Gastrocnemius medialis (tissue), 4 donors: Measurements from ENCODE around the gene IQSEC1. TPM values are rescaled to one million over a fixed set of nuclear protein-coding genes. Genes with fewer than 3 reads are reported as not detected.

Experiments
- ATAC-seq, 2 donors: fragments of 150-250 bp; one replicate each; pipeline ENCODE4 v1.9.1; 2016
- DNase-seq, 2 donors: peaks; one replicate each; pipeline ENCODE4 v3.0.0-alpha.2; 2019
- H3K27ac ChIP-seq, 4 donors: fragments of 200-600 bp; sonication (generic); 1 replicate in 1 of 4; 2 replicates in 3 of 4; pipeline ENCODE4 v1.5.1; 2016 to 2018; ENCODE audit warnings: mild to moderate bottlenecking in 2 of 4, moderate library complexity in 1 of 4
- H3K27me3 ChIP-seq, 3 donors: fragments of 200-600 bp; sonication (generic) in 2 of 3; 1 replicate in 1 of 3; 2 replicates in 2 of 3; pipeline versions ENCODE4 v1.5.1 to v1.6.0; 2016 to 2019; ENCODE audit warnings: mild to moderate bottlenecking in 1 of 3, moderate library complexity in 1 of 3
- H3K36me3 ChIP-seq, 2 donors: fragments of 200-600 bp; sonication (generic) in 1 of 2; one replicate each; pipeline ENCODE4 v1.5.1; 2017 to 2018
- H3K4me1 ChIP-seq, 2 donors: fragments of 200-600 bp; sonication (generic) in 1 of 2; one replicate each; pipeline ENCODE4 v1.5.1; 2016 to 2017; ENCODE audit warnings: mild to moderate bottlenecking in 2 of 2
- H3K4me3 ChIP-seq, 4 donors: fragments of 200-600 bp; sonication (generic) in 3 of 4; 1 replicate in 1 of 4; 2 replicates in 3 of 4; pipeline ENCODE4 v1.5.1; 2016 to 2019; ENCODE audit warnings: mild to moderate bottlenecking in 2 of 4
- H3K9me3 ChIP-seq, 3 donors: fragments of 200-600 bp; sonication (generic) in 2 of 3; 1 replicate in 1 of 3; 2 replicates in 2 of 3; pipeline ENCODE4 v1.5.1; 2016 to 2019
- CTCF ChIP-seq, 5 experiments: fragments of 450-650 bp in 3 of 5; fragments of 200-600 bp in 2 of 5; sonication (generic) in 2 of 5; IDR thresholded peaks in 4 of 5; conservative IDR thresholded peaks in 1 of 5; 1 replicate in 4 of 5; 2 replicates in 1 of 5; pipeline ENCODE4 v1.5.1; 2016 to 2019; ENCODE audit warnings: antibody characterized with exemption in 5 of 5, mild to moderate bottlenecking in 3 of 5, moderate library complexity in 3 of 5
- POLR2A ChIP-seq, 2 donors: fragments of 450-650 bp; IDR thresholded peaks; one replicate each; pipeline ENCODE4 v1.6.1; 2017; ENCODE audit warnings: antibody characterized with exemption in 2 of 2, mild to moderate bottlenecking in 2 of 2, moderate library complexity in 2 of 2
- in situ Hi-C, 4 donors: fragments of 200-750 bp; cut with MboI; loops; one replicate each; pipeline versions ENCODE4 v1.15.0 to v1.8.0; 2017; ENCODE audit warnings: low sequenced_read_pairs in 4 of 4
- intact Hi-C: fragments of 100-400 bp; cut with DNase I; formaldehyde crosslinking; loops from one replicate; pipeline ENCODE4 v1.15.1; 2023; ENCODE audit warnings: low total_unique reads
- total RNA-seq, 4 donors: library from RNA; depleted of rRNA; stranded (reverse); fragments of >200 nt; gene quantifications; one replicate each; pipeline versions ENCODE4 v1.1.0 to v1.2.3, GENCODE V29; 2016

IQSEC1 gene
- total RNA-seq, 4 donors from 2014 or later: 15.2 to 31.3 (median 28.0) TPM

- ATAC-seq (no peak), DNase-seq (no peak)
- no peak overlapping the region for H3K27ac ChIP-seq
- peaks cover 4 to 17% of the 10 kb centered on the region in 2 donors for H3K4me1 ChIP-seq
- in situ Hi-C loops: no loop called here
- no peaks in the 10 kb centered on the region for H3K9me3 ChIP-seq
- TF ChIP-seq CTCF (IDR thresholded peaks at IDR 0.05 in 4 of 5, conservative IDR thresholded peaks at IDR 0.05 in 1 of 5) (no peak), POLR2A (IDR thresholded peaks at IDR 0.05) (no peak)
- peaks cover 0 to 46% of the 10 kb centered on the region in 2 donors for H3K36me3 ChIP-seq
- intact Hi-C loops: no loop called here
- no peak overlapping the region for H3K4me3 ChIP-seq
- H3K27me3 ChIP-seq: no peaks in the 10 kb centered on the region
Measured at GRCh38 chr3:12910356-12911099, 162.7 kb downstream of the IQSEC1 start.

GRCh38 chr3:12909710-12910109, 163.5 kb downstream of the IQSEC1 start:
- Histone ChIP-seq H3K27me3 (no peaks in the 10 kb centered on the region), H3K4me1 (peaks cover 10 to 26% of the 10 kb centered on the region in 2 donors), H3K36me3 (peaks cover 0 to 46% of the 10 kb centered on the region in 2 donors), H3K9me3 (no peaks in the 10 kb centered on the region), H3K27ac (no peak overlapping the region), H3K4me3 (no peak overlapping the region)
- intact Hi-C loops (no loop called here), in situ Hi-C loops (no loop called here)
- ATAC-seq (no peak), DNase-seq (no peak)
- no peak for TF ChIP-seq CTCF (IDR thresholded peaks at IDR 0.05 in 4 of 5, conservative IDR thresholded peaks at IDR 0.05 in 1 of 5)
- no peak for TF ChIP-seq POLR2A (IDR thresholded peaks at IDR 0.05)

DNA sequence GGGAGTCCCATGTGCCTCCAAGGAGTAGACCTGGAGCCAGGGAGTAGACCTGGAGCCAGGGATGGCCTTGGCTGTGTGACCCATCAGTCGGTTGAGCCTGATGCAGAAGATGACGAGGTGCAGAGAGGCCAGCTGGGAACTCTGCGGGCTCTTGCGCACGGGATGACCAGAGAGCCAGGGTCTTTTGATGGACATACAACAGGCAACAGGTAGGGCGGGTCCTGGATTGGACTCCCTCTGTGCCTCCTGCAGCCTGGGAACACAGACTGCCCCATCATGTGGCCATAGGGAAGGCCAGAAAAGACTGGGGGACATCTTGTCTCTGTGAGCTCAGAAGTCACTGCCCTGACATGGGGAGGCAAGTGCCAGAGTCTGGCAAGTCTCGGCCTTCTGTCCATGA, 164.4 kb downstream of the IQSEC1 start:
- ATAC-seq (no peak), DNase-seq (no peak)
- in situ Hi-C loops (no loop called here), intact Hi-C loops (no loop called here)
- Histone ChIP-seq H3K36me3 (peaks cover 0 to 46% of the 10 kb centered on the region in 2 donors), H3K4me3 (no peak overlapping the region), H3K9me3 (no peaks in the 10 kb centered on the region), H3K27ac (no peak overlapping the region), H3K4me1 (peaks cover 16 to 32% of the 10 kb centered on the region in 2 donors), H3K27me3 (no peaks in the 10 kb centered on the region)
- no peak for TF ChIP-seq POLR2A (IDR thresholded peaks at IDR 0.05)
- no peak for TF ChIP-seq CTCF (IDR thresholded peaks at IDR 0.05 in 4 of 5, conservative IDR thresholded peaks at IDR 0.05 in 1 of 5)

DNA sequence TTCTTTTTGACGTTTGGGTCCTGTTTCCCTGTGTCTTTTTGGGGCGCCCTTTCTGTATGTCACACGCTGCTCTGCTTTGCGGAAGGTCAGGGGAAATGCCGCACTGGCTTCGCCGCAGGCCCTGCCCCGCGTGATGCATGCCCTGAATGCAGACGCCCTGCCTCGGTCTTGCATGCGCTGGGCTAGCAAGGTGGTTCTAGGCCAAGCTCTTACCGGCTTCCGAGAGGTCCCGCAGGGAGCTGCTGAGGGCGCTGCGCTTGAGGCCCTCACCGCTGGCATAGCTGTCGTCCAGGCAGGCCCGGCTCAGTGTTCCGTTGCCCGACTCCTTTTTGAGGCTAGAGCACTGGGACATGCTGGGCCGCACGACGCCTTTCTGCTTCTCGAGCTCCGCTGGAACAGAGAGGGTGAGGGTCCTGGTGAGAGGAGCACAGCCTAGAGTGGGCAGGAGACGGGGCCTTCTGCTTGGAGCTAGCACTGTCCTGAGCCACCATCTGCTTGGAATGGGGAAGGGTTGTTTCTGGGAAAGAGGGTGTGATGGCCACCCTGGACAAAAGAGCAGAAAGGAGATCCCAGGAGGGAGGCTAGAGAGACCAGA, 165.0 kb downstream of the IQSEC1 start:
- DNase-seq (no peak), ATAC-seq (no peak)
- Histone ChIP-seq H3K9me3 (no peaks in the 10 kb centered on the region), H3K27me3 (no peaks in the 10 kb centered on the region), H3K4me1 (peaks cover 17 to 32% of the 10 kb centered on the region in 2 donors), H3K36me3 (peaks cover 0 to 46% of the 10 kb centered on the region in 2 donors), H3K4me3 (no peak overlapping the region), H3K27ac (no peak overlapping the region)
- in situ Hi-C loops: no loop called here
- TF ChIP-seq CTCF (IDR thresholded peaks at IDR 0.05 in 4 of 5, conservative IDR thresholded peaks at IDR 0.05 in 1 of 5) (no peak), POLR2A (IDR thresholded peaks at IDR 0.05) (no peak)
- intact Hi-C loops: no loop called here
